Fibroblast of skin of right biceps (primary cell): Measurements from ENCODE around the gene VAX1.

ENCODE experiments used
- DNase-seq: peaks from one replicate; pipeline ENCODE4 v3.0.0-alpha.2; 2013

Gene VAX1

GRCh38 chr10:117163954-117164548, 26.0 kb upstream of the VAX1 start:
- no peak for DNase-seq

- DNase-seq: no peak
Measured at GRCh38 chr10:117163061-117163953, 25.2 kb upstream of the VAX1 start.

DNA sequence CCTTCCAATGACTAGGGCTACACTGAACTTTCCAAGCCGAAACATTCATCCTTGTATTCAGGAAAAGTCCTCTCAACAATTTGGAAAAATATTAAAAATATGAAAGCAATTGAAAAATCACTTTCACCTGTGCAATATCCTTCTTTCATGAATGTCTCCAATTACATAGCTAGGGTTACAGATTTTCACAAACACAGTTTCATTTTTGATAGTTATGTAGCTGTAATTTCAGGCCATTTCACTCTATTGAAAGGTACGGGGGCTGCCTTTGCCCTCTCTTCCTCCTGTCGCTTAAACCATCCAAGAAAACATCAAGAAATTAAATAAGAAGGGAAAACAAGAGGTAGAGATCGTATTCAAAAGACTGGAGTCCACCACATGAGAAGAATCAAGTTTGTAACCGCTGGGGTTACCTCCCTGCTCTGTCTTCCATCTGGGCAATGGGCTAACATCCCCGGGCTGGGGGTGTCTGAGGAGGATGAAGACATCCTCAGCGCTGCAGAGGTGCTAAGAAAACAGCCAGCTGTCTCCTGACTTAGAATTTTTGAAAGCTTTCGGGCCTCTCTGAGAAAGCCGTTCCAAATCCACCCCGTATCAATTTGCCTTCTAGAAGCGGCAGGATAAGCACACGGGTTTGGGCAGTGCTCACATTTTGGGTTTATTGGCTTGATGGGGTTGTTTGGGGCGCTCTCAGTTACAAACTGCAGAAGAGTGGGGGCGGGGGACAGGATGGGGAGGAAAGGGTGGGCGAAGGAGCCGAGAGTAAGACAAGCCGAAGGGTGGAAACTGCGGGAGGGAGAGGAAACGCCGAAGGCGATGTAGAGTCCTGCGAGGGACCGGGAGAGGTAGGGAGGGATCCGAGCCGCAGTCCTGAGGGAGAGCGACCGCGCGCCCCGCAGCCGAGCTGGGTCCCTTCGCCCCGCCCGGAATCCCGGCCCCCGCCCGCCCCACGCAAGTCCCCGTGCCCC, 24.3 kb upstream of the VAX1 start:
- no peak for DNase-seq

- DNase-seq: no peak
Measured at GRCh38 chr10:117161386-117162033, 23.4 kb upstream of the VAX1 start.

- DNase-seq: no peak
Measured at GRCh38 chr10:117160567-117160966, 22.5 kb upstream of the VAX1 start.

DNA sequence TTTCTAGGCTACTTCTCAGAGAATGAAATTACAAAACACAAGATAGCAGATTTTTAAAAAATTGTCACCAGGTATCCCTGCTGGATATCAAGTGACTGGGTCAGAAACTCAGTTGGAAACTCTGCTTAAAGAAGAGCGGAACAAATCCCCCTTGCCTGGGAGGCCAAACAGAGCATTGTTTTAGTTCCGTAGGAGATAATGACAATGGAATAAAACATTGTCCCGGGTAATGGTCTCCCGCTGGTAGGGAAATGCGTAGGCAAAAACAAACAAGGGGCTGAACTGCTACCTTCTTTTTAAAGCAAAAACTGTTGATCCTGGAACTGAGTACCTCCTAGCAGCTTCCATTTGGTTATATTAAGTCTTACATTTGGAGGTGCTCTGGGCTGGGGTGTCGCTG, 21.3 kb upstream of the VAX1 start:
- no peak for DNase-seq

GRCh38 chr10:117158297-117158696, 20.2 kb upstream of the VAX1 start:
- no peak for DNase-seq

DNA sequence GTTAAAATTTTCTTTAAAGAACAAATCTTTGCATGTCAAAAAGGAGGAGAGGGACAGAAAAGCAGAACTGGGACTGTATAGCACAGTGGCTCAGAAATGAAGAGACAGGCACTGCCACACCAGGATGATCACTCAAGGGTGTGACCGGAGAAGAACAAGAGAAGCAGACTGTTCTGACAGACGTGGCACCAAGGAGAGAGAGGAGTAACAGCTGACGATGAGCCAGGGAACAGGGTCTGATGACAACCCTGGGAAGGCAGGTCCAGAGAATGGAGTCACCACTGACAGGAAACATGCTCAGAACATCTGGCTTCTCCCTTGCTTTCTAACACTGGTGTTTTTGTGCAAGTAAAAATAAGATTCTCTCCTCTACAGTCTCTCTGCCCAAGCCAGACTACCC, 14.6 kb upstream of the VAX1 start:
- no peak for DNase-seq

DNA sequence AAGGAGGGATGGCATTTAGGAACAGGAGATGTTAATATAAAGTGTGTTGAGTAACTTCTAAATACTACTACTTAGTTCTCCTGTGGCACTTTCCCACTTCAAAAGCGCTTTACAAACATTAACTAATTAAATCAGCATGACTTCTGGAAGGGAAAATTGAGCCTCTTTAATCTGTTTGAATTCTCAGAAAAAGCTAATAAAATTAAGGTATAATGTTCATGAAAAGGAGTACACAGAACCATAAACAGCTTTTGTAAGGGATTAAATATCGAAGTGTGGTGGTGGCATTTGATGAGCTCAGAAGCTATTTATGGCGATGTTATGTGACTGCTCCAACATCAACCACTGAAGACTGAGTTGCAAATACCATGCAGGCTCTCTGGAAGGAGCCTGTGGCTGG, 10.2 kb upstream of the VAX1 start:
- no peak for DNase-seq

DNA sequence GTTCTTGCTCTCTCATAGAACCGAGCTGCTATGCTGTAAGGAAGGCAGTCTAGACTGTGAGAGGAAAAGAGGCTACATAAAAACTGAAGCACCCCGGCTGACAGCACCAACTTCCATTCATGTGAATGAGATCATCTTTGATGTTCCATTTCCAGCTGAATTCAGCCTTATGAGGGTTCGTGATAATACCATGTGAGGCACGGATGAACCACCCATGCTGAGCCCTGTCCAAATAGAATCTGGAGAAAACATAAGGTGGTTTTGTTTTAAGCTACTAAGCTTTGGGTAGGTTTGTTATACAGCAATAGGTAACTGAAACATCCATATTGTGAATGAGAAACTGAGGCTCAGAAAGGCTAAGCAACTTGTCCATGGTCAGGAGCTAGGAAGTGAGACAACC, 6.9 kb upstream of the VAX1 start:
- DNase-seq: no peak

DNA sequence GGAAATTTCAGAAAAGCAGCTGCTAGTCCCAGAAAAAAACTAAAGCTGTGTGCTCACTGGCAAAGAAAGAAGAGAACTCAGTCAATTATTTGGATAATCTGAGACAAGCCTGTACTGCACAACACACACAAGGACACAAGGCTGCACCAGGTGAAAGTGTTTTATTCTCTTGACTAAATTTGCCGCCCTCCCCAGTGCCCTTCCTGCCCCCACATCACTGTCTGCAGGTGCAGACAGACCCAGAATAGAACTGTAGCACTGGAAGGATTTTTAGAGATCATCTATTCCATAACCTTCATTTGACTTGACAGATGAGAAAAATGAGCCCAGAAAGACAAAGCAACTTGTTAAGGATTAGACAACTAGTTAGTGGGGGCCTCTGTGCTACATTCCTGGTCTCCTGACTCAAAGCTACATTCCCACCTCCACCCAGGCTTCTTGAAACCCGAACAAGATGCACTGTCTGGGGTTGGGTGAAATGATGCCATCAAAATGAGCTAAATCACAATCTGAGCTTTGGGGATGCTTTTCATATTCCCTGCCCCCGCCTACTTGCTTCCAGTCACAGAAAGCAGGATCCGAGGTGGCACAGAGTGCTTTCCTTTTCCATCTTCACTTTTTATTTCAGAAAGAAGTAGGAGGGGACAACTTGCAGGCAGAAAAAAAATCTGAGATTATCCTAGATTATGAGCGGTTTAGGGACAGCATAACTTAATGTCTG, 5.2 kb upstream of the VAX1 start:
- no peak for DNase-seq

DNA sequence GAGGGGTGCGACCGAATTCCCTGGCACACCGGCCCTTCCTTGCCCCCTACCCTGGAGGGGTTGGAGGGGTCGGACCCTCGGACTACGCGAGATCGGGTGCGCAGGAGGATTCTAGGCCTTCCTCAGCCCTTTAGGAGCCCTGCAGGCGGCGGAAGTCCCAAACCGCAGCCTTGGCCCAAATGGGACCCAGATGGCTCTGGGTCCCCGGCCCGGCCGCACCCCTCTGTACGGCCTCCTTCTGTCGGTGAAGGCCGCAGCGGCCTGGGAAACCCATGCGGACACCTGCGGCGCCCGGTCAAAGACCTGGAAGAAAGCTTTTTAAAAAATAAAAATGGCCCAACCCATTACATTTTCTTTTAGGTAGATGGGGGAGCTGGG, 2.4 kb upstream of the VAX1 start:
- no peak for DNase-seq

GRCh38 chr10:117139581-117140524, 1.8 kb upstream of the VAX1 start:
- DNase-seq: no peak

DNA sequence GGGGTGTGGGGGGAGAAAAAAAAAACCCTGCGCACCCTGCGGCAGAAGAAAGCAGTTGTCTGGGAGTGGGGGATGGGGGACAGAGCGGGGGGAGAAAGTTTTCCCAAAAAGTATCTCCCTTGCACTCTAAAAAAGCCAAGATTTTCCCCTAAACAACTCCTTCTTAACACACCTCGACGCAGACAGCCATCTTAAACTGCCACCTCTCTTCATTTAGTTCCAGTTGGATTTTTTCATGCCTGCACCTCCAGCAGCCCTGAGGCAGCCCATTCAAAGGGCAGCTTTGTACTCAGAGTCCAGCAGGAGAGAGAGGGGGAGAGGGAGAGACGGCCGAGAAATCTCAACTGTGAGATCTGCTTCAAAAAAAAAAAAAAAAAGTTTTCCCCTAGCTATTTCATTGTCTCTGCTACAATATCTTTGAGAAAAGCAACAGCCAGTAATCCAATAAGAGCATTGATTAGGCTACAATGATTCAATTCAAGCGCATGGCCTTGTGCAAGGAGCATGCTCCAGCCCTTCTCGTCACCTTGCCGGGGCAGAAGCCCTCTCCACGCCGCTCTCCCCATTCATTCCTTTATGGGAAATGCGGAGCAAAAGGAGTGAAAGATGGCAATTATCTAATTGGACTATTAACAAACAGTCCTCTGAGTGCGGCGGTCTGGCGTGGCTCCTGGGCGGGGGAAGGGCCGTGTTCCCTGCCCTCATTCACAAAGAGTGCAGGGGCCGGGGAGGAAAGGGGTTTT, 939 bp upstream of the VAX1 start:
- no peak for DNase-seq

DNA sequence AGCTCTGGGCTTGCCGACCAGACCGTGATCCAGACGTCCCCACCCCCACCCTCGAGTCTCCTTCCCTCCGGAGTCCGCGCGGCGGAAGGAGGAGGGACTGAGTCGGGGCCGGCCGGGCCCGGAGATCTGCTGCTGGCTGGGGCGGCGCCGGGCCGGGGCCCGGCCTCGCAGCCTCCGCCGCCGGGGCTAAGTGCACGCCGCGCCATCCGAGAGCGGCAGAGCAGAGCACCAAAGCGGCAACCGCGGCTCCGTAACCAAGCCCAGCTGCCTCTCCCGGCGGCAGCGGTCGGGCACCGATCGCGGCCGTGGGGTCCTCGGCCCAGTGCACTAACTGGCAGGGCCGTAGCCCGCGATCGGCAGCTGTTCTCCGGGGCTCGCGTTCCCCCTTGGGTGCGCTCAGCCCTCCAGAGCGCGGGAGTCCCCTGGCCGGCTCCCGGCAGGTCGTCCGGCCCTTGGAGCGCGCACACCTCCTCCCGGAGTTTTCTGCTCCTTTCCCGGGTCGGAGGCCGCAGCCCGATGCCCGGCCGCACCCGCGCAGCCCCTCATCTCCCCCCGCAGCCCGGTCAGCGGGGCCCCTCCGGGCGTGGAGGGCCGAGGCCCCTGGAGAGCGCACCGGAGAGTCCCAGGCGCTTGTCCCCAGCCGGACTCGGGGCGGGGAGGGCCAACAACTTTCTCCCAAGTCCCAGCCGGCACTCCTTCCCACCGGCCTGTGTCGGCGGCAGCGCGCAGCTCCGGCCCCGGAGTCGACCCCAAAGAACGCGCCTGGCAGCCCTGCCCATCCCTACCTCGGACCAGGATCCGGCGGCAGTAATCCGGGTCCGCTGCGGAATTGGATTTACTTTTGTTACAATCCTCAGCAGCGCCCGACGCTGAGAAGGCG, 799 bp downstream of the VAX1 start:
- DNase-seq: peak; percentile 28

DNA sequence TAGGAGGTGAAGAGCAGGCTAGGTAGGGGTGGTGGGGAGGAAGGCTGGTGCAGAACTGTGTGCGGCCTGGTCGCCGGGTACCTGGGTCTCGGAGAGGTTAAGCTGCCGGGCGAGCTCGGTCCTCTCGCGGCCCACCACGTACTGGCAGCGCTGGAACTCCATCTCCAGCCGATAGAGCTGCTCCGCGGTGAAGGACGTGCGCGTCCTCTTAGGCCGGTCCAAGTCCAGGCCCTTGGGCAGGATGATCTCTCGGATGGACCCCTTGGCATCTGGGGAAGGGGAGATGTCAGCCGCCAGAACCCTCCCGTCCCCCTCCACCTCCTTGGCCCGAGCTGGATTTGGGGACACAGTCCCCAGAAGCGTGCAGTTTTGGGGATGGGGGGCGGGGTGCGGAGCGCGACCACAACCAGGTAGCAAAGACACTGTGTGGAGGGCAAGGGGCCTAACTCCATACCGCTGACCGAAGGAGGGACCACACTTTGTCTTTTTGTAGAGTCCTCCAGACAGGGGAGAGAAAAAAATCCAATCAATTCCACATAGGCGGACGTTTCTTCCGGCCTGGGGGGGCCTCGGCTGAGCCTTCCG, 1.6 kb downstream of the VAX1 start:
- no peak for DNase-seq

- DNase-seq: no peak
Measured at GRCh38 chr10:117135480-117136140, 2.5 kb downstream of the VAX1 start.

GRCh38 chr10:117135026-117135372, 3.1 kb downstream of the VAX1 start:
- DNase-seq: no peak
